Prostate gland (tissue), 2 donors: ENCODE data around the gene FAM217B. TPM values are rescaled to one million over a fixed set of nuclear protein-coding genes. Genes with fewer than 3 reads are reported as not detected.
"Not testable (repeated sequence)": the region's sequence is repeated elsewhere in the genome, so short reads cannot be mapped to it uniquely, and the experiment has no call there.

ENCODE experiments used
- DNase-seq: peaks from one replicate; pipeline ENCODE4 v3.0.0-alpha.2; 2019; ENCODE audit warnings: low spot score
- H3K27ac ChIP-seq, 2 donors: fragments of 200-600 bp; sonication (generic); 2 replicates each; pipeline ENCODE4 v1.5.1; 2017 to 2019
- H3K27me3 ChIP-seq: fragments of 200-600 bp; sonication (generic); replicated peaks from 2 replicates; pipeline ENCODE4 v1.5.1; 2019; ENCODE audit not compliant: insufficient read depth
- H3K36me3 ChIP-seq, 2 donors: fragments of 200-600 bp; sonication (generic); 1 replicate in 1 of 2; 2 replicates in 1 of 2; pipeline versions ENCODE4 v1.5.1 to v1.8.1; 2017 to 2019
- H3K4me1 ChIP-seq: fragments of 200-600 bp; sonication (generic); replicated peaks from 2 replicates; pipeline ENCODE4 v1.5.1; 2019
- H3K4me3 ChIP-seq, 2 donors: fragments of 200-600 bp; sonication (generic); 2 replicates each; pipeline ENCODE4 v1.5.1; 2017 to 2019
- H3K9me3 ChIP-seq: fragments of 200-600 bp; sonication (generic); 2 replicates; pipeline ENCODE4 v1.5.1; 2017
- POLR2A ChIP-seq: fragments of 450-650 bp; IDR thresholded peaks from one replicate; pipeline ENCODE4 v1.6.1; 2016; ENCODE audit warnings: antibody characterized with exemption, mild to moderate bottlenecking
- POLR2AphosphoS5 ChIP-seq: sonication (generic); formaldehyde crosslinking; IDR thresholded peaks from one replicate; pipeline ENCODE4 v1.6.1; 2017; ENCODE audit warnings: antibody characterized with exemption
- WGBS: methylation state at CpG from one replicate; pipeline ENCODE4 v1.1.5; 2018; 5-methylcytosine and 5-hydroxymethylcytosine counted together
- intact Hi-C: fragments of 100-400 bp; cut with DNase I; formaldehyde crosslinking; loops from one replicate; pipeline ENCODE4 v1.14.2; 2022
- total RNA-seq, 2 donors: library from RNA; depleted of rRNA; stranded (reverse); fragments of >200 nt; gene quantifications; one replicate each; pipeline ENCODE4 v1.1.0, GENCODE V29; 2016
- TF ChIP-seq, protein P1 (sequence below), 4 experiments: fragments of 200-600 bp in 2 of 4; fragments of 450-650 bp in 2 of 4; sonication (generic) in 2 of 4; IDR thresholded peaks; 1 replicate in 3 of 4; 2 replicates in 1 of 4; pipeline ENCODE4 v1.5.1; 2016 to 2019; ENCODE audit warnings: antibody characterized with exemption in 4 of 4, mild to moderate bottlenecking in 2 of 4, moderate library complexity in 2 of 4

FAM217B gene
- total RNA-seq, 2 donors from 2014 or later = 13.7 to 18.2 TPM

DNA sequence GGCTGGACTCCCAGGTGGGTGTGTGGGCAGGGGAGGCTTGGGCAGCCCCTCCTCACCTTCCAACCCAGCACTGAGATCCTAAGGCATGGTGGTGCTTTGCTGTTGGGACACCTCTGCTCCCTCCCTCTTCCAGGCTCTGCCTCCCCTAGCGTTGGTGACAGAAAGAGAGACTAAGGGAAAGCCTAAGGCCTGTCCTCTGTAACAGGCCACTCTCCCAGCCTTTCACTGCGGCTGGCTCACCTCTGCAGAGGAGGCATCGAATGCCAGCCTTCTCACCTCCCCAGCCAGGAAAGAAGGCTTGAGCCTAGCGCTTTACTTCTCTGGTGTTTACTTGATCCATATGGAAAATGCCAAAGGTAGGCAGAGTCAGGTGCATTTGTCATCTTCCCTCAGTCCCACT lies 14.5 kb downstream of the FAM217B start:
- Histone ChIP-seq H3K9me3 (no peaks in the 10 kb centered on the region), H3K4me3 (no peak overlapping the region), H3K36me3 (no peaks in the 10 kb centered on the region), H3K4me1 (no peaks in the 10 kb centered on the region), H3K27me3 (no peaks in the 10 kb centered on the region), H3K27ac (no peak overlapping the region)
- WGBS = 87% methylated on average over 4 of the region's 4 CpGs
- intact Hi-C loops = no loop called here
- no peak for DNase-seq
- TF ChIP-seq POLR2AphosphoS5 (no peak), POLR2A (no peak)
- TF ChIP-seq, protein P1, sequence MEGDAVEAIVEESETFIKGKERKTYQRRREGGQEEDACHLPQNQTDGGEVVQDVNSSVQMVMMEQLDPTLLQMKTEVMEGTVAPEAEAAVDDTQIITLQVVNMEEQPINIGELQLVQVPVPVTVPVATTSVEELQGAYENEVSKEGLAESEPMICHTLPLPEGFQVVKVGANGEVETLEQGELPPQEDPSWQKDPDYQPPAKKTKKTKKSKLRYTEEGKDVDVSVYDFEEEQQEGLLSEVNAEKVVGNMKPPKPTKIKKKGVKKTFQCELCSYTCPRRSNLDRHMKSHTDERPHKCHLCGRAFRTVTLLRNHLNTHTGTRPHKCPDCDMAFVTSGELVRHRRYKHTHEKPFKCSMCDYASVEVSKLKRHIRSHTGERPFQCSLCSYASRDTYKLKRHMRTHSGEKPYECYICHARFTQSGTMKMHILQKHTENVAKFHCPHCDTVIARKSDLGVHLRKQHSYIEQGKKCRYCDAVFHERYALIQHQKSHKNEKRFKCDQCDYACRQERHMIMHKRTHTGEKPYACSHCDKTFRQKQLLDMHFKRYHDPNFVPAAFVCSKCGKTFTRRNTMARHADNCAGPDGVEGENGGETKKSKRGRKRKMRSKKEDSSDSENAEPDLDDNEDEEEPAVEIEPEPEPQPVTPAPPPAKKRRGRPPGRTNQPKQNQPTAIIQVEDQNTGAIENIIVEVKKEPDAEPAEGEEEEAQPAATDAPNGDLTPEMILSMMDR (IDR thresholded peaks at IDR 0.05) = no peak

DNA sequence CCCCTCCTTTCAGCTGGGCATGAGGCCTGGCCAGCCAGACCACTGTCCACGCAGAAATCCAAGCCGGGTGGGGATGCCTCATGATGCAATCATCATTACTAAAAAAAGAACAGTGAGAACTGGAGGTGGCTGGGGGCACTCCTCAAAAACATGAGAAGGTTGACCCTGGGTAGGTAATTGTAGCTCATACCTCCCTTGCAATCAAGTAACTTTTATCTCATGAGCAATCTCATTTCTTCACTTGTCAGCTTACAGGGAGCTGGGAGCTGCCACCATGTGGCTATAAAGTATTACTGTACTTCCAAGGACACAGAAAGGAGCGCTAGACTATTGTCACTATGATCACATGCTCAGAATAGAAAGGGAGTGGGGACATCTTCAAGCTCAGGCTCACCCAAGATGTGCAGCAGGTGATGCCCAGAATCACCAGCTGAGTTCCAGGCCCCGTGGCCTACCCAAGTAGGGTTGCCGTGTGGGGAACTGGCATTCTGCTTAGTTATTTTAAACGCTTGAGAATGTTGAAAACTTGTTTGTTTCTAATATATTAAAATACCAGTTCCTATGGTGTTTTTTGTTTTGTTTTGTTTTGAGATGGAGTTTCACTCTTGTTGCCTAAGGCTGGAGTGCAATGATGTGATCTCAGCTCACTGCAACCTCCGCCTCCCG lies 15.1 kb downstream of the FAM217B start:
- intact Hi-C loops = no loop called here
- no peak overlapping the region for H3K27ac ChIP-seq
- no peak overlapping the region for H3K4me3 ChIP-seq
- H3K9me3 ChIP-seq = no peaks in the 10 kb centered on the region
- WGBS = 83% methylated on average over 8 of the region's 8 CpGs
- H3K4me1 ChIP-seq = no peaks in the 10 kb centered on the region
- peak; percentile 20 for DNase-seq
- TF ChIP-seq POLR2AphosphoS5 = peak; percentile 44
- TF ChIP-seq POLR2A = no peak
- TF ChIP-seq, protein P1 (IDR thresholded peaks at IDR 0.05) = peak in 3 of 4 experiments; percentile 25 to 41 (median 34)
- no peaks in the 10 kb centered on the region for H3K36me3 ChIP-seq
- H3K27me3 ChIP-seq = no peaks in the 10 kb centered on the region

DNA sequence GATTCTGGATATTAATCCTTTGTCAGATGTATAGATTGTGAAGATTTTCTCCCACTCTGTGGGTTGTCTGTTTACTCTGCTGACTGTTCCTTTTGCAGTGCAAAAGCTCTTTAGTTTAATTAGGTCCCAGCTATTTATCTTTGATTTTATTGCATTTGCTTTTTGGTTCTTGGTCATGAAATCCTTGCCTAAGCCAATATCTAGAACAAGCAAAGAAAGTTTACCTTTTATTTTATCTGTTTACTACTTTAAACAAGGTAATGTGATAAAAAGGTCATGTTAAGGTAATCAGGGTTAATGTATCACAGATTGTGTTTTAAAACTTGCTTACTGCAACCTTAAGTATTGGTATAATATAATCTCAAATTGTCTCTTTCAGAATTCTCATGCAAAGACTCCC lies 17.4 kb downstream of the FAM217B start:
- H3K9me3 ChIP-seq, DNase-seq, H3K4me3 ChIP-seq, H3K4me1 ChIP-seq, H3K36me3 ChIP-seq, H3K27ac ChIP-seq, intact Hi-C loops, H3K27me3 ChIP-seq: not testable (repeated sequence)
- peak; percentile 72 for TF ChIP-seq POLR2AphosphoS5

DNA sequence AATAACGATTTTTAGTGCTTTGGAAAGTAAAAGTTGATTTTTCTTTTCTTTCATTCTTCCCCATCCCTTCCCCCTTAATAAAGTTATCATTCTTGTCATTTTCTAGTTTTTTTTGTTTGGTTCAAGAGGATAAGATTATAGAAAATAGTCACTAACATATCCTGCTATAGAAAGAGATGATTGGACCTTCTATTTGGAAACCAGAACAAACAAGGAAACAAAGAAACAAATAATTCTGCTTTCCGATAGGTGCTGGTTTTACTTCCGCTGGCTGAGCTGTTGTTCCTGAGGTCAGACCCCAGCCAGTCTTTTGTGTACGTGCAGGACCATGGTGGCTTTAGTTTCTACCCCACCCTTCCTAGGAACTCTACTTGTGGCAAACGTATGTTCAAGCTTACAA lies 17.9 kb downstream of the FAM217B start, which contains the start of gene CDH26:
Gene CDH26, plus strand, starts transcription at position 301 of the 400 bp plus-strand sequence. CDS start 304 bp downstream, outside the sequence.
- H3K27me3 ChIP-seq = no peaks in the 10 kb centered on the region
- intact Hi-C loops = no loop called here
- TF ChIP-seq POLR2AphosphoS5 = no peak
- TF ChIP-seq, protein P1 (IDR thresholded peaks at IDR 0.05) = no peak

DNA sequence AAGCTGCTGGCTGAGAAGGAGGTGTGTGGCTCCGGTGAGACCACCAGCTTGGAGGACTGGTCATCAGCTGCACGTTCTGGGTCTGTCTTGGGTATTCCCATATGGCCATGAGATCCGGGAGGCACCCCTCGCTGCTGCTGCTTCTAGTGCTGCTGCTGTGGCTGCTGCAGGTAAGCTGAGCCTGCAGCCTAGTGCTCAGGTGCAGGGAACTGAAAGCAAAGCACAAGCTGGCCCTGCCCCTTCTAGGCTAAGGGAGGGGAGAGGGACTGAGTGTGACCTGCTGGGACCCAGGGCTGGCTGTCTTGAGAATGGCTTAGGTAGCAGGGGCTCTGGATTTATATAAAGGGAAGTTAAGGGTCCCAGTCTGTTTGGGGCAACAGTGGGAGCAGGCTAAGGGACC lies 18.4 kb downstream of the FAM217B start:
- Histone ChIP-seq H3K4me1 (no peaks in the 10 kb centered on the region), H3K9me3 (no peaks in the 10 kb centered on the region), H3K27me3 (no peaks in the 10 kb centered on the region), H3K4me3 (peak overlapping the region; percentile 6 to 14), H3K36me3 (no peaks in the 10 kb centered on the region), H3K27ac (no peak overlapping the region)
- intact Hi-C loops = no loop called here
- no peak for DNase-seq
- peak; percentile 23 for TF ChIP-seq POLR2A
- TF ChIP-seq, protein P1 (IDR thresholded peaks at IDR 0.05) = no peak
- 75% methylated on average over 4 of the region's 4 CpGs for WGBS

More for the DNA sequence above, 17.9 kb downstream of the FAM217B start, which contains the start of gene CDH26:
- Histone ChIP-seq H3K36me3 (no peaks in the 10 kb centered on the region), H3K27ac (no peak within 1 kb of the TSS), H3K4me3 (peak within 1 kb of the TSS; percentile 6 to 14), H3K4me1 (no peaks in the 10 kb centered on the region), H3K9me3 (no peaks in the 10 kb centered on the region)
- DNase-seq = no peak
- 61% methylated on average over 5 of the region's 5 CpGs for WGBS
